ENCODE results near the gene MYH1. TPM values are rescaled to one million over a fixed set of nuclear protein-coding genes. Genes with fewer than 3 reads are reported as not detected.

Gene MYH1
- total RNA-seq, 1 experiment from 2014 or later, result not detected

- Histone ChIP-seq H2BK20ac (ENCODE audit: low read depth, low read length, poor library complexity, severe bottlenecking) (no peak overlapping the region), H3K9ac (ENCODE audit: extremely low read depth, insufficient read length, low read length) (no peak overlapping the region), H3K79me2 (ENCODE audit: insufficient read depth, low read length) (no peaks in the 10 kb centered on the region), H3K9me3 (ENCODE audit: control insufficient read depth, low read depth, low read length) (no peaks in the 10 kb centered on the region), H2BK12ac (ENCODE audit: insufficient read length, low read depth, low read length) (no peak overlapping the region), H4K8ac (replicated peaks; ENCODE audit: insufficient read length, low read depth, low read length) (no peak overlapping the region), H3K18ac (ENCODE audit: insufficient read length, low read depth, low read length) (no peak overlapping the region), H2BK5ac (ENCODE audit: insufficient read length, low read length) (no peak overlapping the region), H4K91ac (ENCODE audit: insufficient read length, low read depth, low read length) (no peak overlapping the region), H4K20me1 (ENCODE audit: control insufficient read depth, insufficient read depth, insufficient read length) (no peaks in the 10 kb centered on the region), H3K4ac (ENCODE audit: low read depth, low read length) (no peak overlapping the region), H2BK15ac (ENCODE audit: low read depth, low read length) (no peak overlapping the region), H3K79me1 (ENCODE audit: insufficient read depth, low read depth, low read length, poor library complexity, severe bottlenecking) (no peaks in the 10 kb centered on the region), H3K27me3 (ENCODE audit: insufficient read depth, low read length) (no peaks in the 10 kb centered on the region), H3K27ac (ENCODE audit: insufficient read length, low read depth, low read length) (no peak overlapping the region), H3K4me1 (ENCODE audit: insufficient read depth, low read length) (0 out of 2 replicates have a peak, but pooled peaks cover 2% of the 10 kb centered on the region), H3K23me2 (ENCODE audit: insufficient read length, low read depth, low read length, poor library complexity, severe bottlenecking) (no peaks in the 10 kb centered on the region), H4K5ac (ENCODE audit: insufficient read length, low read depth, low read length) (no peak overlapping the region), H2BK120ac (ENCODE audit: low read depth, low read length, poor library complexity, severe bottlenecking) (no peak overlapping the region), H3K23ac (ENCODE audit: insufficient read length, low read depth, low read length) (no peak overlapping the region), H3T11ph (ENCODE audit: low read length) (no peak overlapping the region), H2AFZ (ENCODE audit: low read length) (no peak overlapping the region), H3K14ac (ENCODE audit: insufficient read depth, low read length) (no peak overlapping the region), H3K56ac (ENCODE audit: insufficient read length, low read depth, low read length) (no peak overlapping the region), H3K4me2 (ENCODE audit: insufficient read depth, insufficient read length, low read length) (no peak overlapping the region), H2AK5ac (ENCODE audit: insufficient read length, low read length) (no peak overlapping the region)
- H3K27ac Mint-ChIP-seq, result no peak overlapping the region
- TF ChIP-seq, protein P1, sequence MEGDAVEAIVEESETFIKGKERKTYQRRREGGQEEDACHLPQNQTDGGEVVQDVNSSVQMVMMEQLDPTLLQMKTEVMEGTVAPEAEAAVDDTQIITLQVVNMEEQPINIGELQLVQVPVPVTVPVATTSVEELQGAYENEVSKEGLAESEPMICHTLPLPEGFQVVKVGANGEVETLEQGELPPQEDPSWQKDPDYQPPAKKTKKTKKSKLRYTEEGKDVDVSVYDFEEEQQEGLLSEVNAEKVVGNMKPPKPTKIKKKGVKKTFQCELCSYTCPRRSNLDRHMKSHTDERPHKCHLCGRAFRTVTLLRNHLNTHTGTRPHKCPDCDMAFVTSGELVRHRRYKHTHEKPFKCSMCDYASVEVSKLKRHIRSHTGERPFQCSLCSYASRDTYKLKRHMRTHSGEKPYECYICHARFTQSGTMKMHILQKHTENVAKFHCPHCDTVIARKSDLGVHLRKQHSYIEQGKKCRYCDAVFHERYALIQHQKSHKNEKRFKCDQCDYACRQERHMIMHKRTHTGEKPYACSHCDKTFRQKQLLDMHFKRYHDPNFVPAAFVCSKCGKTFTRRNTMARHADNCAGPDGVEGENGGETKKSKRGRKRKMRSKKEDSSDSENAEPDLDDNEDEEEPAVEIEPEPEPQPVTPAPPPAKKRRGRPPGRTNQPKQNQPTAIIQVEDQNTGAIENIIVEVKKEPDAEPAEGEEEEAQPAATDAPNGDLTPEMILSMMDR (conservative IDR thresholded peaks at IDR 0.05), result no peak
- H3K27me3 Mint-ChIP-seq (ENCODE audit: low read depth), result no peaks in the 10 kb centered on the region
- H3K9me3 Mint-ChIP-seq, result no peaks in the 10 kb centered on the region
- peaks cover 0 to 1% (median under 1%) of the 10 kb centered on the region in 3 experiments; a peak in 1 of 7 replicates for H3K36me3 Mint-ChIP-seq (ENCODE audit: insufficient read depth in 1 of 3, low read depth in 3 of 3)
- no peak for DNase-seq
- WGBS (ENCODE audit: extremely low coverage, insufficient read length, low lambda C conversion rate), result no CpG with 5 or more reads among the region's 3 CpGs
- no peak overlapping the region for H3K4me3 Mint-ChIP-seq
- peaks cover 15 to 16% of the 10 kb centered on the region in 2 experiments for H3K4me1 Mint-ChIP-seq
Observed at GRCh38 chr17:10499950-10500349, 18.4 kb downstream of the MYH1 start.
